Skeletal muscle tissue (tissue), 4 donors: ENCODE measurements around the gene TPRG1. TPM values are rescaled to one million over a fixed set of nuclear protein-coding genes. Genes with fewer than 3 reads are reported as not detected.

Experiments
- H3K27ac ChIP-seq: one replicate; pipeline ENCODE4 v1.7.0; 2013; ENCODE audit warnings: mild to moderate bottlenecking, low read depth, low read length, inconsistent platforms
- H3K27me3 ChIP-seq, 3 donors: one replicate each; pipeline ENCODE4 v1.7.0; 2013; ENCODE audit warnings: low read length in 3 of 3; ENCODE audit not compliant: control insufficient read depth in 3 of 3, insufficient read depth in 3 of 3
- H3K36me3 ChIP-seq, 3 donors: one replicate each; pipeline ENCODE4 v1.7.0; 2013; ENCODE audit warnings: low read length in 3 of 3; ENCODE audit not compliant: control insufficient read depth in 3 of 3, insufficient read depth in 3 of 3
- H3K4me1 ChIP-seq, 3 donors: one replicate each; pipeline ENCODE4 v1.7.0; 2013; ENCODE audit warnings: low read length in 3 of 3, mild to moderate bottlenecking in 3 of 3; ENCODE audit not compliant: control insufficient read depth in 3 of 3, insufficient read depth in 3 of 3
- H3K4me3 ChIP-seq, 3 donors: one replicate each; pipeline ENCODE4 v1.7.0; 2013; ENCODE audit warnings: low read length in 3 of 3
- H3K9ac ChIP-seq, 3 donors: one replicate each; pipeline ENCODE4 v1.7.0; 2013; ENCODE audit warnings: low read length in 3 of 3, mild to moderate bottlenecking in 3 of 3, moderate library complexity in 2 of 3, low read depth in 1 of 3
- H3K9me3 ChIP-seq, 3 donors: one replicate each; pipeline ENCODE4 v1.7.0; 2013; ENCODE audit warnings: low read length in 3 of 3; ENCODE audit not compliant: control insufficient read depth in 3 of 3
- total RNA-seq: library from RNA; depleted of rRNA; stranded (reverse); fragments of >200 nt; gene quantifications from one replicate; pipeline ENCODE4 v1.2.3, GENCODE V29; 2014
- donor health status: Osteomylitis.

Gene TPRG1
- 6.8 TPM for total RNA-seq

DNA sequence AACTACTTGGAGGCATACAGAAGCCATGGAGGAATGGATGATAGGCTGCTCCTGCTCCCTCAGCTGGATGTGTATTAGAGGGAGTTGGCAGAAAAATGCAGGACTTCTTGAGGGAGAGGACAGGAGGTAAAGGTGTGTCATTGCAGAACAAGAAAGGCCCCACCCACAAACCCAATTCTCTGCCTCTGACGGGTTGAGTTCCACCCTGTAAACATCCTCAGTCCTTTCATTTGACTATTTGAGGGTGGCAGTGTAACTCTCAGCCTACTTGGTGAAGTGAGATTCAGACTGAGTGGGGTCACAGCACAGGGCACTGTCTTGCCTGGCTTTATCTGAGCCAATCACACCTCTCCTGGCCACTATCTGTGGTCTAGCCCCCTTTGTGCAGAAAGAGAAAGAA lies at the start of gene TPRG1:
TPRG1 (plus strand) TSS at position 265 of the 400 bp plus-strand sequence. CDS start 35,414 bp downstream, outside the sequence.
- H3K27me3 ChIP-seq, result no peaks in the 10 kb centered on the region
- no peak within 1 kb of the TSS for H3K9ac ChIP-seq
- H3K27ac ChIP-seq, result no peak within 1 kb of the TSS
- no peaks in the 10 kb centered on the region for H3K9me3 ChIP-seq
- H3K4me1 ChIP-seq, result no peaks in the 10 kb centered on the region
- no peak within 1 kb of the TSS for H3K4me3 ChIP-seq
- no peaks in the 10 kb centered on the region for H3K36me3 ChIP-seq

DNA sequence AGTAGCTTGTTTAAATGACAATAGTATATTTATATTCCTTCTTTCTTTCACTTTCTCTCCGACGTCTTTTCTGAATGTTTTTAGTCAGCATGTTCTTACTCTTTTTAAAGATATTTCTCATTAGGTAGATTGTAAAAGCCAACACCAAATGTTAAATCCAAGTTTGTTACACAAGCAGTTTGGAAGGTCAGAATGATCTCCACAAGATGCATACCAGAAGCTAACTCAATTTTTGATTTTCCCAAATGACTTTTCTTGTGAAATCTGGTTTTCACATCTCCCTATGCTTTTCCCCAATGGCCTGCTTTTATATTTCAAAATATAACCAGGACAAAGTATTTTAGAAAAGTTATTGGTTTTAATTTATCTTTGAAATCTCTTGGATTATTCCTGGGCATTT lies 49.7 kb upstream of the TPRG1 start:
- H3K27ac ChIP-seq, result peak overlapping the region; percentile 28
- no peaks in the 10 kb centered on the region for H3K9me3 ChIP-seq
- peak overlapping the region in 1 of 3 donors; percentile 23 for H3K4me3 ChIP-seq
- peaks cover 8 to 9% (median 9%) of the 10 kb centered on the region in 3 donors for H3K4me1 ChIP-seq
- H3K9ac ChIP-seq, result no peak overlapping the region
- H3K27me3 ChIP-seq, result no peaks in the 10 kb centered on the region
- no peaks in the 10 kb centered on the region for H3K36me3 ChIP-seq

- no peaks in the 10 kb centered on the region for H3K36me3 ChIP-seq
- peak overlapping the region in 1 of 3 donors; percentile 41 for H3K9ac ChIP-seq
- H3K4me3 ChIP-seq, result peak overlapping the region in 1 of 3 donors; percentile 8
Measured at GRCh38 chr3:189122526-189123205, 49.1 kb upstream of the TPRG1 start.

DNA sequence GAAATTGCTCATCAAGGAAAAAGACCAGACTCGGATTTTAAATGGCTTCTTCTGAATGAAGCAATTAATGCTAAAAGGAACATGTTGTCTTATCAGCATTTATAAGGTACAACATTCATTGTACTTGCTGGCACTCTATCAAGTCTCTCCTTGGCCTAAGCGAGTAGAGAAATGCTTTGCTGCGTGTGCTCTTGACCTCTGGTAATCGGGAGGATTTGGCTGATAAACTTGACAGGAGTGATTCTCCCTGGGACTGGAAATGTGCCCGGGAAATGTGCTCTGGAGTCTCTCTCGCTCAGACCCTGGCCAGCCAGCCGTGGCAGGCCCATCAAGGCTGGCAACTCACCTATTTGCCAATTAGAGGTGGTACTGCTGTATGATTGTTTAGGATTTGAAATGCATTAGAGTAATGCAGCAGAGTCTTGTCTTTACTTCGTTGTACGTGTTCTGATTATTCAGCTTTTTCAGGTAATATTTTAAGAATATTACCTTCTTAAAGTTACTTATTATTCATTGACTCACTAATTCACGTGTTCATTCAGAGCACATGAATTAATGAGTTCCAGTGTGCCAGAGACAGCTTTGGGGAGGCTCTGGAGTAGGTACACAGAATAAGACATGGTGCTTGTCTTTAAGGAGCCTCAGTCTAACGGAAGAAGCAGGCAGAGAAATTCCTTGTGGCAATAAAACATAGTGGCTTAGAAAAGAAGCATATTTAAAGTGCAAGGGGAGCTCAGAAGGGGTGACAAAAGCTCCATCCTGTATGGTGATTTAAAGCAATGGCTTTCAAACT lies 48.0 kb upstream of the TPRG1 start:
- H3K4me3 ChIP-seq, result peak overlapping the region; percentile 4 to 46 (median 9)
- H3K9ac ChIP-seq, result peak overlapping the region; percentile 0 to 41 (median 35)
- no peaks in the 10 kb centered on the region for H3K36me3 ChIP-seq

More at GRCh38 chr3:189122526-189123205, 49.1 kb upstream of the TPRG1 start:
- no peaks in the 10 kb centered on the region for H3K27me3 ChIP-seq
- H3K4me1 ChIP-seq, result peaks cover 8 to 9% (median 9%) of the 10 kb centered on the region in 3 donors
- H3K9me3 ChIP-seq, result no peaks in the 10 kb centered on the region
- peak overlapping the region; percentile 38 for H3K27ac ChIP-seq

DNA sequence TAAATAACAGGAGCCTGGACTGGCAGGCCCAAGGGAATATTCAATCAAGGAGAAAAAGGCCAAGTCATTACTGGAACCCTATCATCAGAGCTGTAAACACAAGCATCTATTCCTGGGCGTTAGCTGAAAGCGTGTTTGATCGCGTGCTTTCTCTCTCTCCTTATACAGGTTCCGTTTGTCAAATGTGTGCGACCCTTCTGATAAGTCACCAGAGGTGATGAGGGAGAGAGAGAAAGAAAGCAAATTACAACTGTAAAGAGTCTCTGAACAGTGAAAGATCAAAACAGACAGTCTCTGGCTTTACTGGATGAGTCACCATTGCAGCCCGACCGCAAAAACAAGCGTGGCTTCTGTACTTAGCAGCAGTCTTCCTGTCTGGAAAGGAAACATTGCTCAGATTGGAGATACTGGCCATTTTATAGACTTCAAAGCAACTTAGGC lies 39.5 kb upstream of the TPRG1 start:
- Histone ChIP-seq H3K4me1 (peaks cover 0 to 15% (median 5%) of the 10 kb centered on the region in 3 donors), H3K4me3 (no peak overlapping the region), H3K9me3 (no peaks in the 10 kb centered on the region), H3K27me3 (no peaks in the 10 kb centered on the region), H3K36me3 (no peaks in the 10 kb centered on the region), H3K27ac (peak overlapping the region; percentile 57), H3K9ac (no peak overlapping the region)

More for the DNA sequence above, 48.0 kb upstream of the TPRG1 start:
- Histone ChIP-seq H3K27ac (peak overlapping the region; percentile 38), H3K9me3 (no peaks in the 10 kb centered on the region), H3K27me3 (no peaks in the 10 kb centered on the region), H3K4me1 (peaks cover 8 to 9% (median 9%) of the 10 kb centered on the region in 3 donors)

DNA sequence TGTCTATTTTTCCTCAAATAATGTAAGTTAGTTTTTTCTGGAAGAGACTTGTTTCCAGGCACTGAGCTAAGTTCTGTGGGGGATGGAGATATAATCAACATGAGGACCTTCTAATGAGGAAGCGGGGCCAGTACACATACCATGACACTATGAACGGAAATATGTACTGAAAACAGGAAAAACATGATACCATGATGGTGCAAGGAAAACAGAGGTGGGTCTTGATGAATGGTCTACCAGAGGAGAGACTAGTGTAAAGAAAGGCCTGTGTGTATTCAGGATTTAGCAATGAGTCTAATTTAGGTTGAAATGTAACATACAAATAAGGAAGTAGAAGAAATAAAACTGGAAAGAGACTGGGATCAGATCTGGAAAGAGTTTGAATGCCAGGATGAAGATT lies 38.9 kb upstream of the TPRG1 start:
- Histone ChIP-seq H3K27me3 (no peaks in the 10 kb centered on the region), H3K4me1 (peaks cover 0 to 15% (median 5%) of the 10 kb centered on the region in 3 donors), H3K27ac (peak overlapping the region; percentile 57), H3K9ac (no peak overlapping the region), H3K4me3 (no peak overlapping the region), H3K9me3 (no peaks in the 10 kb centered on the region), H3K36me3 (no peaks in the 10 kb centered on the region)

- no peak overlapping the region for H3K27ac ChIP-seq
- H3K36me3 ChIP-seq, result no peaks in the 10 kb centered on the region
- H3K4me3 ChIP-seq, result no peak overlapping the region
- H3K27me3 ChIP-seq, result no peaks in the 10 kb centered on the region
- H3K9me3 ChIP-seq, result no peaks in the 10 kb centered on the region
- H3K9ac ChIP-seq, result no peak overlapping the region
- peaks cover 0 to 15% (median 5%) of the 10 kb centered on the region in 3 donors for H3K4me1 ChIP-seq
Measured at GRCh38 chr3:189133768-189134167, 38.0 kb upstream of the TPRG1 start.

GRCh38 chr3:189137416-189137815 lies 34.4 kb upstream of the TPRG1 start:
- no peak overlapping the region for H3K9ac ChIP-seq
- H3K9me3 ChIP-seq, result no peaks in the 10 kb centered on the region
- no peak overlapping the region for H3K4me3 ChIP-seq
- no peak overlapping the region for H3K27ac ChIP-seq
- no peaks in the 10 kb centered on the region for H3K27me3 ChIP-seq
- peaks cover 0 to 6% (median 0%) of the 10 kb centered on the region in 3 donors for H3K4me1 ChIP-seq
- H3K36me3 ChIP-seq, result no peaks in the 10 kb centered on the region

GRCh38 chr3:189138901-189139610 lies 32.7 kb upstream of the TPRG1 start:
- Histone ChIP-seq H3K4me1 (no peaks in the 10 kb centered on the region), H3K9ac (no peak overlapping the region), H3K27me3 (no peaks in the 10 kb centered on the region), H3K36me3 (no peaks in the 10 kb centered on the region), H3K9me3 (no peaks in the 10 kb centered on the region), H3K27ac (no peak overlapping the region), H3K4me3 (no peak overlapping the region)
